ENCODE measurements around the gene KIRREL1. TPM values are rescaled to one million over a fixed set of nuclear protein-coding genes. Genes with fewer than 3 reads are reported as not detected.
A peak's percentile ranks its signal among the peaks of the same experiment; 100 is the strongest.

The KIRREL1 gene
- total RNA-seq, 1 donor, result 174 TPM

DNA sequence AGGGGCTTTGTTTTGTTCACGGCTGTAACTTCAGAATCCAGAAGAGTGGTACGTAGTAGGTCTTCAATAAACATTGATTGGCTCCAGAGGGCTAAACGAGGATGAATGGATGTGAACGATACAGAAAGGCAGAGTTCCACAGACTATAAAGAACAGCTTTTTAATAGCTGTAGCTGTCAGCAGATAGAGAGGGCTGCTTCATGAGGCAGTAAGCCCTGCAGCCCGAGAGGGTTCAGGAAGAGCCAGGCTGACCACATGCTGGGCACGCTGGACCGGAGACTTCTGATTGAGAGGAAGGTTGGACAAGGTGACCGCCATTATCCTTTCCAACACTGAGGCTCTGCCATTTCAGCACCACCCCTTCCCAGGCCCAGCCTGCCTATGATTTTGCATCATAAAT is 45.3 kb downstream of the KIRREL1 start:
- Histone ChIP-seq H3K27ac (ENCODE audit: low read depth, low read length) (peak overlapping the region; percentile 50), H3K36me3 (ENCODE audit: insufficient read depth, low read length) (peaks cover 9% of the 10 kb centered on the region), H3K4me1 (ENCODE audit: insufficient read depth, low read length) (peaks cover 35% of the 10 kb centered on the region), H3K27me3 (ENCODE audit: insufficient read depth, low read length) (no peaks in the 10 kb centered on the region), H3K9me3 (ENCODE audit: low read depth, low read length) (no peaks in the 10 kb centered on the region), H3K79me2 (ENCODE audit: insufficient read depth, low read length) (peaks cover 92% of the 10 kb centered on the region), H3K4me2 (ENCODE audit: insufficient read depth, low read length) (peak overlapping the region; percentile 31), H3K4me3 (ENCODE audit: insufficient read depth, low read length) (no peak overlapping the region), H4K20me1 (ENCODE audit: insufficient read depth, low read length) (peaks cover 75% of the 10 kb centered on the region), H2AFZ (ENCODE audit: low read length) (no peak overlapping the region)
- TF ChIP-seq CTCF (IDR thresholded peaks at IDR 0.05; ENCODE audit: extremely low read depth, low read depth, low read length), result no peak
- DNase-seq (ENCODE audit: insufficient read length, low spot score, missing footprints), result no peak

- peak; percentile 90 for DNase-seq (ENCODE audit: insufficient read length, low spot score, missing footprints)
- Histone ChIP-seq H3K79me2 (ENCODE audit: insufficient read depth, low read length) (peaks cover 95% of the 10 kb centered on the region), H3K36me3 (ENCODE audit: insufficient read depth, low read length) (peaks cover 9% of the 10 kb centered on the region), H3K27me3 (ENCODE audit: insufficient read depth, low read length) (no peaks in the 10 kb centered on the region), H3K4me2 (ENCODE audit: insufficient read depth, low read length) (peak overlapping the region; percentile 31), H3K9me3 (ENCODE audit: low read depth, low read length) (no peaks in the 10 kb centered on the region), H3K4me1 (ENCODE audit: insufficient read depth, low read length) (peaks cover 35% of the 10 kb centered on the region), H3K27ac (ENCODE audit: low read depth, low read length) (peak overlapping the region; percentile 50), H3K4me3 (ENCODE audit: insufficient read depth, low read length) (no peak overlapping the region), H2AFZ (ENCODE audit: low read length) (no peak overlapping the region), H4K20me1 (ENCODE audit: insufficient read depth, low read length) (peaks cover 81% of the 10 kb centered on the region)
- TF ChIP-seq CTCF (IDR thresholded peaks at IDR 0.05; ENCODE audit: extremely low read depth, low read depth, low read length), result no peak
Measured at GRCh38 chr1:158039380-158039779, 45.9 kb downstream of the KIRREL1 start.

DNA sequence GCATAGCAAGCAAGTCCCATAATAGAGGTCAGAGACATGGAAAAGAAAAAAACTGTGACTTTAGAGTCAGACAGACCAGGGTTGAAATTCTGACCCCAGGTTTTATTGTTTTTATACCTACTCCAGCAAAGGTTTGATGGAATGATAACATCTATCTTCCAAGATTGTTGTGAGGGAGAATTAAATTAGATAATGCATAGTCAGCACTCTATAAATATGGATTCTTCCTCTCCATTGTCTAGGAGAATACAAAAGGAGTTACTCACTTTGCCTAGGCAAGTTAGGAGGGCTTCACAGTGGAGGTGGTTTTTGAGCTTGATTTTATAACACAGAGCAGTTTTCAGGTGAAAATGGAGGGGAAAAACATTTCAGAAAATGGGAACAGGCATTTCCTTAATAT is 46.9 kb downstream of the KIRREL1 start:
- Histone ChIP-seq H4K20me1 (ENCODE audit: insufficient read depth, low read length) (peaks cover 91% of the 10 kb centered on the region), H3K27me3 (ENCODE audit: insufficient read depth, low read length) (no peaks in the 10 kb centered on the region), H3K36me3 (ENCODE audit: insufficient read depth, low read length) (peaks cover 9% of the 10 kb centered on the region), H3K4me3 (ENCODE audit: insufficient read depth, low read length) (no peak overlapping the region), H3K79me2 (ENCODE audit: insufficient read depth, low read length) (peaks cover 95% of the 10 kb centered on the region), H3K4me1 (ENCODE audit: insufficient read depth, low read length) (peaks cover 42% of the 10 kb centered on the region), H3K4me2 (ENCODE audit: insufficient read depth, low read length) (no peak overlapping the region), H3K9me3 (ENCODE audit: low read depth, low read length) (no peaks in the 10 kb centered on the region), H3K27ac (ENCODE audit: low read depth, low read length) (no peak overlapping the region), H2AFZ (ENCODE audit: low read length) (no peak overlapping the region)
- DNase-seq (ENCODE audit: insufficient read length, low spot score, missing footprints), result no peak
- no peak for TF ChIP-seq CTCF (IDR thresholded peaks at IDR 0.05; ENCODE audit: extremely low read depth, low read depth, low read length)

- peaks cover 94% of the 10 kb centered on the region for H4K20me1 ChIP-seq (ENCODE audit: insufficient read depth, low read length)
- DNase-seq (ENCODE audit: insufficient read length, low spot score, missing footprints), result no peak
- H3K4me1 ChIP-seq (ENCODE audit: insufficient read depth, low read length), result peaks cover 32% of the 10 kb centered on the region
- H3K79me2 ChIP-seq (ENCODE audit: insufficient read depth, low read length), result peaks cover 98% of the 10 kb centered on the region
- no peak for TF ChIP-seq CTCF (IDR thresholded peaks at IDR 0.05; ENCODE audit: extremely low read depth, low read depth, low read length)
- no peak overlapping the region for H2AFZ ChIP-seq (ENCODE audit: low read length)
- no peaks in the 10 kb centered on the region for H3K9me3 ChIP-seq (ENCODE audit: low read depth, low read length)
- H3K4me3 ChIP-seq (ENCODE audit: insufficient read depth, low read length), result no peak overlapping the region
- H3K27ac ChIP-seq (ENCODE audit: low read depth, low read length), result no peak overlapping the region
- peaks cover 4% of the 10 kb centered on the region for H3K36me3 ChIP-seq (ENCODE audit: insufficient read depth, low read length)
- H3K27me3 ChIP-seq (ENCODE audit: insufficient read depth, low read length), result no peaks in the 10 kb centered on the region
- H3K4me2 ChIP-seq (ENCODE audit: insufficient read depth, low read length), result no peak overlapping the region
Measured at GRCh38 chr1:158043232-158043631, 49.8 kb downstream of the KIRREL1 start.
